Omental fat pad (tissue), 4 donors: ENCODE data around the gene BMP7. TPM values are rescaled to one million over a fixed set of nuclear protein-coding genes. Genes with fewer than 3 reads are reported as not detected.

ENCODE experiments used
- ATAC-seq: fragments of 150-250 bp; one replicate; pipeline ENCODE4 v1.9.1; 2016; ENCODE audit warnings: mild to moderate bottlenecking, moderate library complexity; ENCODE audit not compliant: low FRiP score
- DNase-seq: peaks from one replicate; pipeline ENCODE4 v3.0.0-alpha.2; 2019; ENCODE audit warnings: low spot score
- CTCF ChIP-seq, 3 donors: fragments of 450-650 bp; IDR thresholded peaks; one replicate each; pipeline ENCODE4 v1.5.1; 2016 to 2017; ENCODE audit warnings: antibody characterized with exemption in 3 of 3, mild to moderate bottlenecking in 3 of 3, moderate library complexity in 2 of 3
- total RNA-seq, 4 donors: library from RNA; depleted of rRNA; stranded (reverse); fragments of >200 nt; gene quantifications; one replicate each; pipeline ENCODE4 v1.1.0, GENCODE V29; 2016

Gene BMP7
- total RNA-seq, 4 donors from 2014 or later: 0.79 to 5.1 (median 1.7) TPM

- DNase-seq (no peak), ATAC-seq (no peak)
- no peak for TF ChIP-seq CTCF (IDR thresholded peaks at IDR 0.05)
These were observed 96.1 kb downstream of the BMP7 start for GRCh38 chr20:57170343-57170742.

- no peak for TF ChIP-seq CTCF (IDR thresholded peaks at IDR 0.05)
- DNase-seq (no peak), ATAC-seq (no peak)
These were observed 97.3 kb downstream of the BMP7 start for GRCh38 chr20:57169162-57169561.

GRCh38 chr20:57167971-57168701, 98.3 kb downstream of the BMP7 start:
- DNase-seq (no peak), ATAC-seq (no peak)
- TF ChIP-seq CTCF (IDR thresholded peaks at IDR 0.05): no peak

GRCh38 chr20:57167292-57167655, 99.2 kb downstream of the BMP7 start:
- no peak for TF ChIP-seq CTCF (IDR thresholded peaks at IDR 0.05)
- ATAC-seq (no peak), DNase-seq (no peak)

- DNase-seq (no peak), ATAC-seq (no peak)
- no peak for TF ChIP-seq CTCF (IDR thresholded peaks at IDR 0.05)
These were observed 99.7 kb downstream of the BMP7 start for GRCh38 chr20:57166568-57167291.

- ATAC-seq: no peak
- no peak for TF ChIP-seq CTCF (IDR thresholded peaks at IDR 0.05)
- no peak for DNase-seq
These were observed 100.9 kb downstream of the BMP7 start for GRCh38 chr20:57165427-57166004.
